Renal pelvis (tissue), 4 donors: ENCODE measurements around the gene CCDC70. TPM values are rescaled to one million over a fixed set of nuclear protein-coding genes. Genes with fewer than 3 reads are reported as not detected.

Source experiments
- DNase-seq: peaks from one replicate; pipeline ENCODE4 v3.0.0-alpha.2; 2013
- polyA plus RNA-seq, 3 donors: library from polyadenylated mRNA; unstranded; fragments of 120-200 nt; gene quantifications; one replicate each; pipeline ENCODE4 v1.2.1, GENCODE V29; 2013; ENCODE audit not compliant: insufficient read length in 3 of 3

The CCDC70 gene
- polyA plus RNA-seq, 3 donors = 0.14 TPM; not detected in 2

DNA sequence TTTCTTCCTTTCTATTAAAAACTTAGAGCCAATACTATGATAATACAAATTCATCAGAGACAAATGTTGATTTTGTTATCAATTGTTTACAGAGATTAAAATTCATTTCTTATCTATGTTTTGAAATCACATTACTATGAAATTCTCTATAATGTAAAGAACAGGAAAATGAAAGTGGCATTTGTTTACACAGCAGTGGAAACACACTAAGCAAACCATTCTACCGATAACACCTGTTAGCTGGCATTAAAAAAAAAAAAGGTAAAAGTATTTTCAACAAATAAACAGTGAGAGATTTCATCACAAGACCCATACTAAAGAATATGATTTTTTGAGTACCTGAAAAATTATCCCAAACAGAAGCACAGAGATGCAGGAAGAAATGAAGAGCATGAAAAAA is 4.8 kb upstream of the CCDC70 start:
- no peak for DNase-seq

DNA sequence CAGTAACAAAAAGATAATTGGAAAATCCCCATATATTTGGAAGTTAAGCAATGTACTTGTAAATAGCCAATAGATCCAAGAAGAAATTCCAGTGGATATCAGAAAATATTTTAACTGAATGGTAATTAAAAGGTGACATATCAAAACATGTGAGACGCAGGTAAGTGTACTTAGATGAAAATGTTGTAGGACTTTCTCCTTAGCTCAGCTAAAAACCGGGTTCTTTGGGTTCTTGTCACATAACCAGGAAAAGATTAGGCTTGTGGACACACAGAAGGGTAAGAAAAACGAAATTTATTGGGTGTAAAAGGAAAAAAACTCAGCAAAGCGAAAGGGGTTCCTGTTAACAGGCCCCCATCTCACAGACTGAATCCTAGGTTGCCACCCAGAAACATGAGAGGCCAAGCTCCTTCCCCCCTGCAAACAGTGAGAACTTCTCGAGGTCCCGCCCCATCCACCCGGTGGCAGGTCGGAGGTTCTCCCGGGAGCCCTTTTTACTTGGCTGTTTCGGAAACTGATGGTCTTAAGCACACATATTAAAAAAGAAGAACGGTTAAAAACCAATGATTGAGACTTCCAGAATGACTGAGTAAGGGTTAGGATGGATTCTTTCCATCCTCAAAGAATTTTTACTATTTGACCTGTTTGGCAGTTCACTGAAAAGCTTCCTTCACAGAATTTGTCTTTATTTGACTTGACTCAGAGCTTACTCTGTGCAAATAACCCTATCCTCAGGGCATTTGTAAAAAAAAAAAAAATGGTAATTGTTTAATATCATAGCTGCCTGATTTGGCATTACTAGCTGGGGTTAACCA is 3.1 kb upstream of the CCDC70 start:
- no peak for DNase-seq

DNA sequence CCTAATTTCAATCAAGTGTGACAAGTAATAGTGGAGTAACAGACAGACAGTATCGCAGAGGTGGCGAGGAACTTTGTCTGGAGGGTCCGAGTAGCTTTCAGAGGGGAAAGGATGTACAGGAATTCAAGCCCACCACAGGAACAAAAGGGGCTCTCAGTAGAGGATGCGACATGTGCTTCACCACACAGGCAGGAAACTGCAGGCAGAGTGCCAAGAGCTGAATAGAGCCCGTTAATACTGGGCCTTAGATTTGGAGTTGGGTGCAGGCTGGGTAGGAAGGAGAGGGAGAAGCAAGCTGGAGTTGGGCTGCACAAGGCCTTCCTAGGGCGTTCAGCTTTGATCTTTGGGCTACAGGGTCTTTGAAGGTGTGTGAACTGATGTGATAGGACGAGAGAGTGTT is 1.2 kb downstream of the CCDC70 start:
- DNase-seq = no peak

DNA sequence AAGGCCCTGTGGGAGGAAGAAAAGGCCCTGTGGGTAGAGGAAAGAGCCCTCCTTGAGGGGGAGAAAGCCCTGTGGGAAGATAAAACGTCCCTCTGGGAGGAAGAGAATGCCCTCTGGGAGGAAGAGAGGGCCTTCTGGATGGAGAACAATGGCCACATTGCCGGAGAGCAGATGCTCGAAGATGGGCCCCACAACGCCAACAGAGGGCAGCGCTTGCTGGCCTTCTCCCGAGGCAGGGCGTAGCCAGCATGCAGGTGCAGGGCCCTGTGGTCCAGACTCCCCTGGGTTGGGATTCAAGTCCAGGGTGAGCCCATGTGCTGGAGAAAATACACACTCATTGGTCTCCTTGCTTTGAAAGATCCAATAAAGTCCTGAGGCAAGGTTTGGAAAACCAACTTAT is 4.1 kb downstream of the CCDC70 start:
- DNase-seq = no peak

DNA sequence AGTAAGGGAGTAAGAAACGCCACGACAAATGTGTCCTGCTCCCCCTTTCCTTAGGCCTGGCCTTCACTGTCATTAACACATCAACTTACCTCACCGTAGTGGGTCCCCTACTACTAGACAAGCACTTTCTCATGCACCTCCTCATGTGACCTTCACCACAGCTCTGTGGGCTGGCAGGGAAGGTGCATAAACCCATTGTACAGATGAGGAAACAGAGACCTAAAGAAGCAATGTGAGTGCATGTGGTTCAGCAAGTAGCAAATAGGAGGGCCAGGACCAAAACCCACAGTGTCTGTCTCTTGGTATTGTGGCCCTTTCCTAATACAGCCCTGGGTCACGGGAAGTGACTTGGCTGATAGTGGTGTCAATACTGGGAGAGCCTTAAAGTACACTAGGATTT is 5.3 kb downstream of the CCDC70 start:
- no peak for DNase-seq

DNA sequence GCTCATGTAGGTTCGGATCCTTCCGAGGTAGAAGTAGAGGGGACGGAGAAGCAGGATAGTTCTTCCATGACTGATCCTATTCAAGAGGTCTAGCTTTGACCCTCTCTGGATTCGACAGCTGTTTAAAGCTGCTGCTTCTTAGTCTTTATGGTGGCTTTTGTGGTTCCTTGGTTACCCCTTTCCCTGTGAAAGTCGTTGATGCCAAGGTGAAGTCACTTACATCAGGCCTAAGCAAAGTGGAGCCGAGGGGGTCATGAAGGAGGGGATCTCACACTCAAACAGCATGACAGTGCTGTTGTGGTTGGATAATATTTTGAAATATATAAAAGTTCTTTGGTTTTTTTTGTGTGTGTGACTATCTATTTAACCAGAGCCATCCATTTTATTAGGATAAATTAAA is 8.1 kb downstream of the CCDC70 start:
- no peak for DNase-seq

DNA sequence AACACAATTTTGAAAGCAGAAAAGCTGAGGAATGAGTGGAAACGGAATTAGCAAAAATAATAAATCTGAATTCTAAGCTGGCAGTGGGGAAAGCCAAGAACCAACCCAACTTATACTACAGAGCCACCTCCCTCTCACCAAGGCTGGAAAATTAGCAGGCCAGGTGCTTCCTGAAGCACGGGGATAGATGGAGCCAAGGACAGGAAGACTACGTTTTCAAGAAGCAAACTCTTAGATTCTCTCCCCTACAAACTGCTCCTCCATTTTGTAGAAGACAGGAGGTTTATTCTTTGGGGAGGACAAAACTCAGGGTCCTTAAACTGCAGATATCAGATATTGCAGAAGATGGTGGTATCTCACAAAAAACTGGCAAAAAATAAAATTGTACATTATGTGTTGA is 8.8 kb downstream of the CCDC70 start:
- DNase-seq = no peak

DNA sequence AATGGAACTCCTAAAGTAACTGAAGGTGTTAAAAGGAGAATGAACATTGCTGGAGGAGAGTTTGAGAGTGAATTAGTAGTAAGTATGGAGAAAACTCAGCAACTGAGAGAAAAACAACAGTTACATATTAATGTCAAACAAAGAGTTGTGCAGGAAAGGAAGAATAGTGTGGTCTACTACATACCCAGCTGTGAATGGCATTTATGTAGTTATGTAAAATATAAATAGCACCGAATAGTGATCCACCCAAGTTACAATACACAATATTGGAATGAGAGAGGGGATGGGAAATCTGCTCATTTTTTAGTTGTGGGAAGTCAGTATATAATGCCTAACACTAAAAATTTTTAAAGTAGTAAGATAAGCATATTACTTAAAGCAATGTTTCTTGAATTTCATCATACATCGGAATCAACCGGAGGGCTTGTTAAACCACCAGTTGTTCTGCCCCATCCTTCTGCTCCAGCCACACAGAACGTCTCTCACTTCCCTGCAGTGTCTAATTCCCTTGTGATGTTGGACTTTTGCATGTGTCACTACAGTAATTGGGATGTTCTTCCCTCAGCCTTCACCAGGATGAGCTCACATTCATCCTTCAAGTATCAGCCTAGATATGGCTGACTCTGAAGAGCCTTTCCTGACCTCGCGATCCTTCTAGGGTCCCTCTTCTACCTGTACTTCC is 11.5 kb downstream of the CCDC70 start:
- no peak for DNase-seq

DNA sequence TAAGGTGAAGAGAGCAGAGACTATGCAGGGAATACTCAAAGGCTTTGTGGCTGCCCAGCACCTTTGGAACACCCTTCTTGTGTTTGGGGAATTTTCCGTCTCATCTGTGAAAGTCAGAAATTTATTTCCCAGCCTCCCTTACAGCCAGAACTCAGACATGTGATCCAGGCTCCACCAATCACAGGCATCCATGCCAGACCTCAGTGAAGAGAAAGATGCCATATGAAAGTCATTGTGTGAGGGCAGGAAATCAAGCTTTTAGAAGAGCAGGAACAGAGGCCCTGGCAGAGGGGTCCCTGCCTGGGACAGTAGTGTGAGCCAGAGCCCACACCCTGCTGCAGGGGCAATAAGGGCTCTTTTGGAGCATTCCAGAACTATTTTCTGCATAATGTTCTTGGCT is 12.1 kb downstream of the CCDC70 start:
- DNase-seq = no peak

DNA sequence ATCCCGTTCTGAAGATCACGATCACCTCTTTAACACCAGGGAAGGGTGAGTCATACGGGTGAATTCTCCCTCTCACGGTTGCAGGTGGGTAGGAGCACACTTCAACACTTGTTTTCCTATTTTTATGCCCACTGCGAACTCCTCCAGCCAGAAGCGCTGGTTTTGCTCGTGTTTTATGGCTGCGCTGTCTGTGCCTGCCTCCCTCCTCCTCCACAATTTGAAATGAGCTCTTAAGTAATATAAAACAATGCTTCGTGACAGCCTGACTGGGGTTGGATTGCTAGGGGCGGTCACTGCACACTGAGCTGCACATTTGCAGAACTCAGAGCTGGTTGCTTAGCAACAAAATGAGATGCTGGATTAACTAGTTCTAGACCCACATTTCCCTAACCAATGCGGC is 12.9 kb downstream of the CCDC70 start:
- peak; percentile 44 for DNase-seq

DNA sequence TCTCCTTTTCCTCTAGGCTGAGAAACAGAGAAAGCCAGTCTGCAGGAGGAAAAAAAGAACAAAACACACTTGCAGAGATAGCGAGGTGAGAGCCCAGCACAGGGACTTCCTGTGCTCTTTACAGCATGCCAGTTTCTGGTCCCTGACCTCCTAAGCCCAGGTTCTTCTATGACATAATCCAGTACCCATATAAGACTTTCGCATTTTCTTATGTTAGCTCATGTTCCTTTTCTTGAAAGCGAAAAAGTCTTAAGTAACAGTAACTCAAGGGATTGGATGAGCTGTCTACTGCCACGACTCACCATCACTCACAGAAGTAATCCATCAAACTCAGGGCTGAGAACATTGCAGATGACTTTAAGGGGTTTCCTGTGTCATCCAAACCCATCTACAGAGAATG is 17.4 kb downstream of the CCDC70 start:
- DNase-seq = no peak

DNA sequence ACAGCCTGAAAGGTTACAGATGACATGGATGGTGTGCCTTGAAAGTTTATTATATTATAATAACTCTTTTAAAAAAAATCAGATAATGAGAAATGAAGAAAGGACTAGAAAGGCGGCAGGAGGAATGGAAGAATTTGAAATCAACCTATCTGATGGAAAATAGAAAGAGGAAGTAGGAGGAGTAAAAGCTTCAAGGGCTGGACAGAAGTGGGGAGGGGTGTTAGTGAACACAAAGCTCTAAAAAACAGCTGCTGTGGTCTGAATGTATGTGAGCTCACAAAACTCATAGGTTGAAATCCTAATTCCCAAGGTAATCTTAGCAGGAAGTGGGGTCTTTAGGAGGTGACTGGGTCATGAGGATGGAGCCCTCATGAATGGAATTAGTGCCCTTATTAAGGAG is 19.5 kb downstream of the CCDC70 start:
- DNase-seq = no peak

DNA sequence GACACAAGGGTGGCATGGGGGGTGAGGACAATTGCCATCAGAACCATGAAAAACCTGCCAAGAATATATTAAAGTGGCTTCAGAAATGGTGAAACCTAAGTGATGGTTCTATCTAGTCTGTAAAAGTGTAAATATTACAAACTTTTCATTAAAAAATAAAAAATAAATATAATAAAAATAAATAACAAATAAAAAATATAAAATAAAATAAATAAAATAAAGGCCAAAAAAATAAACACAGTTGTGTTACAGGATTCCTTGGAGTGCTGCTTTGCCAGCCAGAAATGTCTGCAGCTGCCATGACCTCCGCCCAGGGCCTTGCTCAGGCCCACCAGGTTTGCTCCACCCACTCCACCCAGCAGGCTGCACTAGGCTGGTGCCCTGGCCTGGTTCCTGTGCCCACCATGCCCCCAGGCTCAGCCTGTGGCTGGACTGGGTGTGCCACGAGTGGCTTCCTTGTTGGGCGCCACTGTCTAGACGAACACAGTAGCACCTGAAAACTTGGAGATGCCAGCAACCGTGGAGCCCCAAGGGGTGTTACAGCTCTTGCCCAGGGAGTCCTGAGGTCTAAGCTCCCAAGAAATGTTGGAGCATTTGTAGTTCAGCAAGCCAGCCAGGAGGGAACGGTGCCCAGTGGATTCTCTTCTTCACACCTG is 20.9 kb downstream of the CCDC70 start:
- DNase-seq = no peak

DNA sequence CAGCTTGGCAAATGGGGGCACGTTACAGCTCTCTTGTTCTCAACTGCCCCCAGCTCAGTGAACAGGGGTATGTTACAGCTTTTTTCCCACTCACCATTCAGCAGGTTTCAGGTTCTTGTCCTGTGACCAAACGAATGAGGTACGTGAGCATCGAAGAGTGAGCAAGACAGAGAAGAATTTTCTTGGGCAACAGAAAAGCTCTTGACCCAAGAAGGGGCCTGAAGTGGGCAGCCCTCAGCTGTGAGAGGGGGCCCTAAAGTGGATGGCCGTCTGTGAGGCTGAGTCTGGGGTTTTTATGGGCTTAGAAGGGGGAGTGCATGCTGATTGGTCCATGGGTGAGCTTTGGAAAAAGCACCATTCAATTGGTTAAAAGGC is 21.4 kb downstream of the CCDC70 start:
- DNase-seq = no peak

DNA sequence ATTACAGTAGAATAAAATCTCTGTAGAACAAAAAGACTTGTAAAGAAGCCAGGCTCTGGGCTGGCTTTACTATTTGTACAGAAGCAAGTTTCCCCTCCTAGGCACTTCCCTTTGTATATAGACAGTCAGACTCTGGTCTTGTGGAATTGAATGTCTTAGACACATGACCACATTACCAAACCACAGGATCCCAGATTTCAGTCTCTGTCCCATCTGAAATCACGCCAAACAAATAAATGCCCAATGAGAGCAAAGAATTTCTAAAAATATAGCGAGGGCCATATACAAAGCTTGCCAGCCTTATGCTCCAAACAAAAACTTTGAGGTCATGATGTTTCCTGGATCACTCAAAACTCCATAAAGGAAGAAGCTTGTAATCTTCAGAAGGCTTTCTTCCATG is 23.9 kb downstream of the CCDC70 start:
- no peak for DNase-seq

DNA sequence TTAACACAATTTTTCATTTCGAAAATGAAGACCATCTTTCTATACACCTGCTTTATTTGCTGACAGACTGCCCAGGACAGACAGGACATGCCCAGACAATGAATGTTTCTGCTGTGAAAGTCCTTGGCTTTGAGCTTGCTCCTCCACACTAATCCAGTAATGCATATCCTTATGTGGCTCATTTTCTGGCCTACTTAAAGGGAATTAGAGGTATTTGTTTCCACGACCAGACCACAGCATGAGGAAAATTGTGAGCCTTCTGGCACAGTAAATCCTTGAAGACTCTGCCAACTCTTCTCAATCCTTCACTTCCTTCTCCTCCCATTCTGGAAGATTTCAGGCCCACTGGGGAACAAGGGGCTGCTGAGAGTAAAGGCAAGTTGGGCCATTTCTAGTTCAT is 25.7 kb downstream of the CCDC70 start:
- no peak for DNase-seq

DNA sequence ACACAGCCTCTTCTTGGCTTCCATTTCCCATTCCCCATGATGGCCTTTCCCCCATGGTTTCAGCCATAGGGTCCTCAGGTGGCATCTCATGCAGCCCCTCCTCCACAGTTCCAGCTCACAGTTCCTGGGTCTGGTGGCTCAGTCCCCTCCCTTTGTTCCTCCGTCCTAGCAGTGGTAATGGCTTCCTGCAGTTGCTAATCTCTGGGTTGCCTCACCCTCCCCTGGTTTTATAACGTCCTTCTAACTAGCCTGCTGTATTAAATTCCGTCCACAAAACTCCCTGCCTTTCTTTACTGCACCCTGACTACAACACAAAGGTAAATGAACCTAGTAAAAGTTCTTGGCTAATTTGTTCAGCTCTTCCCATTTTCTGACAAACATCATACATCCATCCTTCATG is 30.9 kb downstream of the CCDC70 start:
- DNase-seq = no peak

DNA sequence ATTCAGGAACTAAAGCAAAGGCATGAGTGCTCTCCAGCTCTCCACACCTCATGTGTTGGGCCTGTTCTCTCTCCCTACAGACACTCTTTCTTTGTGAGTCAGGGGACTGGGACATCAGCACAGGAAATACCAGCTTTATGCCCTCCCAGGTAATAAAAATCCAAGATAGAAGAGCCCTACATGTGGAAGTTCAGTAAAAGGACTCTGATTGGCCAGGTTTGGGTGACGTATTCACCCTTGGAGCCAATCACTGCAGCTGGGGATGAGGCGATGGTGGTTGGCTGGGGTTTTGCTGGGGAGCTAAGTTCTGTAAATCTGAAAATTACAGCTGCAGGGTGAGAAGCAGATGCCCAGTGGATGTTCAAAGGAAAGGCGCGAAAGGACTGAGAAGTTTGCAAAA is 32.5 kb downstream of the CCDC70 start:
- DNase-seq = no peak

DNA sequence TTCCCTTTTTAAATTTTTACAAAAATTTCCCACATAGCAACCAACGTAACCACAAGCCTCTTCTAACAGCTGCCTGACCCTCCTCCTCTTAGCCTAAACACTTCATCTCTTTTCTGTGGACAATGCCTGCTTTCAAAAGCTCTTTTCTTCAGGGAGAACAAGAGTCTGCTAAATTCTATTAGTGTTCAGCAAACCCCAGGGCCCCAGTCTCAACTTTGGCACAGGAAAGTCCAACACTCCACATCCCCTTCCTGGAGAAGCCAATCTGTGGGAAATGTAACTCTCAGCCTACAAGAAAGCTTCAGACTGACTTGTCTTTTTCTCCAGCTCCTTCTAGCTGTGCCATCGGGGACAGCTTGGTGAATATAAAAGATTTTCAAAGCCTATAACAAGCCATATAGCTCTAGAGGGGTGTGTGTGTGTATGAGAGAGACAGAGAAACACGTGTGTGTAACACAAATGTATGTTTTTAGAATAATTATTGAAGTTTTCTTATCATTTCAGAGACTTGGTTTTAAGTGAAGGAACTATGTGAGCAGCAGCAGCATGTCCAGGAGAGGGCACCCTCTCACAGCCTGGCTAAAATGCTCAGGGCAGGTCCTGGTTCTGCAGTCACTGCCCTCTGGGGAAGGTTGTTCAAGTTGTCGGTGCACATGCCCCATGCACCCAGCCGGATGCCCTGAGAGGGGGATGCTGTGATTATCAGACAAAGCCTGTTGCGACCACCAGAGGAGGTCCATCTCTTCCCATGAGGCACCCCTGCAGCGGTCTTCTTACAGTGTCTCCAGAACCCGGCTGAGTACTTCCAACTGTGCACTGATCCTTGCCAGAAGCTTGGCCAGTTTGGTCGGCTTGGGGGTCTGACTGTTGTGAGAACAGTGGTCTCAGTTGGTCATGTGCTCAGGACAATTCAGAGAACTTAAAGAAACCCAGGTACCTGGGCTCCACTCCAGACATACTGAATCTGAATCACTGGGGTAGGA is 34.4 kb downstream of the CCDC70 start:
- DNase-seq = no peak

DNA sequence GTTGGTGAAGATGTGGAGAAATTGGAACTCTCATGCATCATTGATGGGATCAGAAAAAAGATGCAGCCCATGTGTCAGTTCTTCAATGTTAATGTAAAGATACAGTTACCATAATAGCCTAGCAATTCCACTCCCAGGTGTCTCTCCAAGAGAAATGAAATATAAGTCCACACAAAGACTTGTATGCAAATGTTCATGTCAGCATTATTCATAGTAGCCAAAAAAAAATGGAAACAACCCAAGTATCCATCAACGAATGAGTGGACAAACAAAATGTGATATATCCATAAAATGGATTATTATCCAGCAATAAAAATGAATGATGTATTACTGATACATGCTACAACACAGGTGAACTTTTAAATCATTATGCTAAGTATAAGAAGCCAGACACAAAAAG is 38.7 kb downstream of the CCDC70 start:
- DNase-seq = no peak

DNA sequence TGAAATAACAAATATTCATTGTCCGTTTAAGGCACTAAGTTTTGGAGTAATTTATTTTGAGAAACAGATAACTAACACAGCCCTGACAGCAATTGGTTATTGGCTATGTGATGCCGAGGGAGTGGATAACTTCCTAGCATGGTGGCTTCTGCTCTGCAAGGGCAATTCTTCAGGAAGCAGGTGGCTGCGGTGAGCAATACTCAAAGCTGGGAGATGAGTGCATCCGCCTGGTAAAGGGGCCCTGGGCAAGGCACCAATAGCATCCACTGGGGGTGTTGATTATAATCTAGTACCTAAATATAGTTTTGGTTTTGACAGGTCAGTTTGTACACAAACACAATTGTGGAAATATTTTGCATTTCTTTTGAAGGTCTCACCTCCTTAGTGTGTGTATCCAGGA is 41.0 kb downstream of the CCDC70 start:
- DNase-seq = no peak

DNA sequence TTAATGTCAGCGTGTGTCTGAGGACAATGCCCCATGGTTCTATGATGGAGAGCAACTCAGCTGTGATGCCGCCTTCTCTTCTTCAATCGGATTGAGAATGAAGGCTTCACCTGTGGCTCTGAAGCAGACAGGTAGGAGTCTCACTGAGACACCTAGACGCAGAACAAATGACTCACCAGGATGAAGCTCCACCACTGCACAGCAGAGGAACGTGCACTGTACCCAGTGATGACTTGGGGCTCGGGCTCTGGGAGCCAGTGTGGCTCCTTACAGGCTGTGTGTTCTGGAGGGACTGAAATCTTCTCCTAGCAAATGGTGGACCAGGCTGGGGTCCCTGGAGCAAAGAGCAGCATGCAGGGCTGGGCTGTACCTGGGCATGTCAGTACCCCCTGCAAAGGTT is 44.0 kb downstream of the CCDC70 start:
- no peak for DNase-seq
